Kidney (tissue), 14 donors: ENCODE data around the gene PDCD11. TPM values are rescaled to one million over a fixed set of nuclear protein-coding genes. Genes with fewer than 3 reads are reported as not detected.

Experiments used
- DNase-seq, 5 donors: peaks; one replicate each; pipeline ENCODE4 v3.0.0-alpha.2; 2013 to 2020
- FAIRE-seq: peaks from 2 replicates; lab custom pipeline; 2012; peaks lifted over from hg19 to GRCh38; lab: Jason Lieb, UNC
- H3K27ac ChIP-seq, 2 donors: one replicate each; pipeline ENCODE4 v1.7.0; 2013; ENCODE audit warnings: low read depth in 2 of 2, low read length in 2 of 2, inconsistent platforms in 1 of 2
- H3K27me3 ChIP-seq: one replicate; pipeline ENCODE4 v1.7.1; 2013; ENCODE audit warnings: low read length, inconsistent platforms; ENCODE audit not compliant: control insufficient read depth, insufficient read depth
- H3K36me3 ChIP-seq, 3 donors: one replicate each; pipeline versions ENCODE4 v1.7.0 to v1.7.1; 2013; ENCODE audit warnings: low read length in 3 of 3, control low read depth in 1 of 3, inconsistent platforms in 1 of 3; ENCODE audit not compliant: insufficient read depth in 3 of 3, control insufficient read depth in 2 of 3
- H3K4me1 ChIP-seq, 3 donors: one replicate each; pipeline versions ENCODE4 v1.7.0 to v1.7.1; 2013; ENCODE audit warnings: low read length in 3 of 3, inconsistent platforms in 1 of 3, low read depth in 1 of 3; ENCODE audit not compliant: control insufficient read depth in 2 of 3, insufficient read depth in 2 of 3
- H3K4me3 ChIP-seq, 3 donors: one replicate each; pipeline versions ENCODE4 v1.7.0 to v1.8.1; 2013; ENCODE audit warnings: low read length in 3 of 3, control low read depth in 1 of 3, inconsistent platforms in 1 of 3
- H3K9ac ChIP-seq, 3 donors: one replicate each; pipeline versions ENCODE4 v1.7.0 to v1.7.1; 2013; ENCODE audit warnings: low read length in 3 of 3, control low read depth in 1 of 3, inconsistent platforms in 1 of 3
- H3K9me3 ChIP-seq, 3 donors: one replicate each; pipeline versions ENCODE4 v1.7.0 to v1.7.1; 2013; ENCODE audit warnings: low read length in 3 of 3, control low read depth in 1 of 3, inconsistent platforms in 1 of 3; ENCODE audit not compliant: control insufficient read depth in 2 of 3, insufficient read depth in 1 of 3
- intact Hi-C: fragments of 100-400 bp; cut with DNase I; formaldehyde crosslinking; loops from one replicate; pipeline ENCODE4 v1.11.1; 2022
- polyA plus RNA-seq: library from polyadenylated mRNA; stranded (reverse); fragments of 350-450 nt; fragmentation: Illumina TruSeq; extraction: RNeasy Lipid Tissue Mini Kit (QIAGEN cat#74804); gene quantifications from one replicate; pipeline ENCODE4 v1.2.3, GENCODE V29; 2014; ENCODE audit warnings: low read depth, low replicate concordance; ENCODE audit not compliant: insufficient read depth
- total RNA-seq: library from RNA; stranded (reverse); fragmentation: NEBNext Ultra II Directional; extraction: Animal tissue kit (Norgen Biotek cat#: 25700); gene quantifications from one replicate; pipeline ENCODE4 v1.2.1, GENCODE V29; 2021
- TF ChIP-seq, protein P1 (sequence below): IDR thresholded peaks from 3 replicates; pipeline ENCODE4 v1.5.1; 2012; ENCODE audit warnings: mild to moderate bottlenecking, moderate library complexity, borderline replicate concordance; ENCODE audit not compliant: insufficient read depth; ENCODE audit errors: extremely low read depth
- donor health status: control.
- donor health status: control.
- donor health status: control.
- donor health status: control.
- donor health status: control.
- donor health status: DM: yes; HTN: yes; CAD: no.
- donor health status: Normal renal cell carcinoma (clear cell type).

PDCD11 gene
- total and polyA plus RNA-seq, 2 donors from 2014 or later = 8.7 to 24.9 TPM

DNA sequence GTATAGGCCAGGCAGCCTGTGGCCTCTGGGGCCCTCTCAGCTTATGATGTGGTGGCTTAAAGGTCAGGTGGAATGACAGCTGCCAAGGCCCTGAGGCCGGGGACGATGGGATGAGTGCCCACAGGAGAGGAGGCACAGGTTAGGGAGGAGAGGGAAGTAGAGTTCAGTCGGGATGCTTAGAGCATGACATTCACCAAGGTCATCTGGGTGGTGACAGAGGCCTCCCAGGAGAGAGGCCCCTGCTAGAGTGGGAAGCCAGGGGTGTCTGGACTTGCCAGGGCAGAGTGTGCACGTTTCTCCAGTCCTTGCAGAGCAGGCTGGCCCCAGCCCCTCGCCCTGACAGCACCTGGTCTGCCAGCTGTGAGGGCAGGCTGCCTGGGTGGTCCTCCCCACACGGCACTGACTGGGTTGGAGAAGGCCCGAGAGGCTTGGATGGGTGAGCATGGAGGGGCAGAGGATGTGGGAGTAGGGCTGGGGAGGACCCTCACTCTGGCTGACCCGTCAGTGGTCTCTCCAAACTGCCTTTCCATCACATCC lies 60.8 kb downstream of the PDCD11 start:
- no peak overlapping the region for H3K9ac ChIP-seq
- no peaks in the 10 kb centered on the region for H3K9me3 ChIP-seq
- H3K27ac ChIP-seq = no peak overlapping the region
- intact Hi-C loops = no loop called here
- H3K4me3 ChIP-seq = no peak overlapping the region
- no peaks in the 10 kb centered on the region for H3K27me3 ChIP-seq
- H3K36me3 ChIP-seq = no peaks in the 10 kb centered on the region
- peak in 1 of 5 donors; percentile 13 for DNase-seq
- FAIRE-seq = no peak
- peaks cover 0 to 6% (median 0%) of the 10 kb centered on the region in 3 donors for H3K4me1 ChIP-seq
- TF ChIP-seq, protein P1, sequence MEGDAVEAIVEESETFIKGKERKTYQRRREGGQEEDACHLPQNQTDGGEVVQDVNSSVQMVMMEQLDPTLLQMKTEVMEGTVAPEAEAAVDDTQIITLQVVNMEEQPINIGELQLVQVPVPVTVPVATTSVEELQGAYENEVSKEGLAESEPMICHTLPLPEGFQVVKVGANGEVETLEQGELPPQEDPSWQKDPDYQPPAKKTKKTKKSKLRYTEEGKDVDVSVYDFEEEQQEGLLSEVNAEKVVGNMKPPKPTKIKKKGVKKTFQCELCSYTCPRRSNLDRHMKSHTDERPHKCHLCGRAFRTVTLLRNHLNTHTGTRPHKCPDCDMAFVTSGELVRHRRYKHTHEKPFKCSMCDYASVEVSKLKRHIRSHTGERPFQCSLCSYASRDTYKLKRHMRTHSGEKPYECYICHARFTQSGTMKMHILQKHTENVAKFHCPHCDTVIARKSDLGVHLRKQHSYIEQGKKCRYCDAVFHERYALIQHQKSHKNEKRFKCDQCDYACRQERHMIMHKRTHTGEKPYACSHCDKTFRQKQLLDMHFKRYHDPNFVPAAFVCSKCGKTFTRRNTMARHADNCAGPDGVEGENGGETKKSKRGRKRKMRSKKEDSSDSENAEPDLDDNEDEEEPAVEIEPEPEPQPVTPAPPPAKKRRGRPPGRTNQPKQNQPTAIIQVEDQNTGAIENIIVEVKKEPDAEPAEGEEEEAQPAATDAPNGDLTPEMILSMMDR = no peak

DNA sequence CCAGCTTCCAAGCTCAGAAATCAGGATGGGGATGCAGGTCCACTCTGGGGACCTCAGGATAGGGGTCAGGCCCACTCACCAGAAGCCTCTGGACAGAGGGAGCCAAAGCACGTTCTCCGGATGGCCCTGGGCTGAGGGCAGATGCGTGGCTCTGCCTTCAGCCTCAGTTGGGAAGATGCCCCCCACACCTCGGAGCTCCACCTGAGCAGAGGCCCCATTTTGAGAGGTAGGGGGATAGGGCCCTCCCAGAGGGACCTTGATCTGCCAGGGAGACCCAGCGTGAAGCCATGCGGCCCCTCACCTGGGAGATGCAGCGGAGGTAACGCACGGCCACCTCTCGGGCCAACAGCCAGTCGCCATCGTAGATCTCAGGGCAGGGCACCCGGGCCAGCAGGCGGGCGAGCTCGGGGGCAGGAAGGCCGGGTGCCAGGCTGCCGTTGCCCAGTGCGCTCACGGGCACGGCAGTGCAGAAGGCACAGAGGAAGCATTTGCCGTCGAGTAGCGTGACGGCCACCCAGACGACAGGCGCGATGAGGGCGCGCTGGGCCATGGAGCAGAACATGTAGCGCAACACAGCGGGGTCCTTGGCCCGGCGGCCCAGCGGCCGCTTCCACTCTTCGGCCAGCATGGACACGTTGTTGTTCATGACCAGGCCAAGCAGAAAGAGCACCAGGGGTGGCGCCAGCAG lies 61.6 kb downstream of the PDCD11 start:
- H3K4me3 ChIP-seq = no peak overlapping the region
- intact Hi-C loops = no loop called here
- no peak overlapping the region for H3K27ac ChIP-seq
- TF ChIP-seq, protein P1 = no peak
- no peaks in the 10 kb centered on the region for H3K4me1 ChIP-seq
- DNase-seq = no peak
- no peaks in the 10 kb centered on the region for H3K27me3 ChIP-seq
- no peaks in the 10 kb centered on the region for H3K36me3 ChIP-seq
- no peak for FAIRE-seq
- no peaks in the 10 kb centered on the region for H3K9me3 ChIP-seq
- H3K9ac ChIP-seq = no peak overlapping the region

DNA sequence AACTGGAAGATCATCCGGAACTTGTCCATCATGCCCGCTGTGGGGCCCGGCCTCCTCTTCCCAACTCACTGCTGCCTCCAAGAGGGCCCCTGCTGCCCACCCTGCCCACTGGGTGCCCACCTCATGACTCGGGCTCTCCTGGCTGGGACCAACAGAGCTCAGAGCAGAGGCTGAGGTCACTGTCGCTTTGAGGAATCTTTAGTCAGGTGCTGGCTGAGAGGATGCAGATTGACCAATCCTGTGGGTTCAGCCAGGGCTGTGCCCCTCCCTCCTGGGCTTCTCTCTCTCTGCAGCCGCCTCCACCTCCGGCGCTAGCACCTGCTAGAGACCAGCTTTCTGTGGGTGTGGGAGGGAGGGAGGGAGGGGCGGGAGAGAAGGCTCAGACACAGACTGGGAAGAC lies 62.3 kb downstream of the PDCD11 start, which contains the start of gene CALHM1:
CALHM1 (minus strand) TSS at position 181 of the 400 bp plus-strand sequence; CDS start at position 32, 149 bp downstream.
- H3K9me3 ChIP-seq = no peaks in the 10 kb centered on the region
- intact Hi-C loops = no loop called here
- no peak within 1 kb of the TSS for H3K27ac ChIP-seq
- TF ChIP-seq, protein P1 = no peak
- H3K27me3 ChIP-seq = no peaks in the 10 kb centered on the region
- H3K4me1 ChIP-seq = no peaks in the 10 kb centered on the region
- DNase-seq (peak in 4 of 5 donors; percentile 55 to 67 (median 58)), FAIRE-seq (no peak)
- no peak within 1 kb of the TSS for H3K4me3 ChIP-seq
- H3K36me3 ChIP-seq = no peaks in the 10 kb centered on the region
- no peak within 1 kb of the TSS for H3K9ac ChIP-seq
